Germinal center (tissue), 1 donor: ENCODE results near the gene FADS1.

ENCODE experiments used
- DNase-seq: peaks from one replicate; pipeline ENCODE4 v3.0.0; 2012; ENCODE audit warnings: mixed read lengths, low spot score

FADS1 gene

GRCh38 chr11:61795459-61795858 is 21.3 kb downstream of the FADS1 start:
- DNase-seq, result no peak

DNA sequence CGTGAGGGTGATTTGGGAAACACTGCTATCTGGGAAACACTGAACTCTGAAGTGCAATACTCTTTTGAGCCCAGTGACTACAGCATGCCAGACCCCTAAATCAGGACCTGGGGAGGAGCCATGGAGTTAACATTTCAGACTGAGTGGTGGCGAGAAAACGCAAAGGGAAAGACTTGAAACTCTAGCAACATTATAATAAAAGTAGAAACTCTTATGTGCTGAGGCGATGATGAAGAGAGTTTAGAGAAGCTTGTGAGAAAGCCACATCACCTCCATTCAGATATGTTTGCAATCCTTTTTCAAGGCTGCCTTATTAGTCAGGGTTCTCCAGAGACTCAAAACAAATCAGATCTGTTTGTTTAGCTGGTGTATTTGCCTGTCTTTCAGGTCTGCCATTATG is 22.2 kb downstream of the FADS1 start:
- DNase-seq, result no peak

- no peak for DNase-seq
Measured at GRCh38 chr11:61793829-61794204, 23.0 kb downstream of the FADS1 start.

- no peak for DNase-seq
Measured at GRCh38 chr11:61793083-61793828, 23.5 kb downstream of the FADS1 start.

- peak; percentile 91 for DNase-seq
Measured at GRCh38 chr11:61792310-61793082, 24.3 kb downstream of the FADS1 start, which contains the start of the genes FEN1 and TMEM258. Gene FEN1 (plus strand): TSS chr11:61792911. CDS start chr11:61795362, 2,451 bp downstream. Gene TMEM258 (minus strand): TSS chr11:61792599. CDS start chr11:61792558, 41 bp downstream.

GRCh38 chr11:61791737-61792309 is 25.0 kb downstream of the FADS1 start:
- no peak for DNase-seq

DNA sequence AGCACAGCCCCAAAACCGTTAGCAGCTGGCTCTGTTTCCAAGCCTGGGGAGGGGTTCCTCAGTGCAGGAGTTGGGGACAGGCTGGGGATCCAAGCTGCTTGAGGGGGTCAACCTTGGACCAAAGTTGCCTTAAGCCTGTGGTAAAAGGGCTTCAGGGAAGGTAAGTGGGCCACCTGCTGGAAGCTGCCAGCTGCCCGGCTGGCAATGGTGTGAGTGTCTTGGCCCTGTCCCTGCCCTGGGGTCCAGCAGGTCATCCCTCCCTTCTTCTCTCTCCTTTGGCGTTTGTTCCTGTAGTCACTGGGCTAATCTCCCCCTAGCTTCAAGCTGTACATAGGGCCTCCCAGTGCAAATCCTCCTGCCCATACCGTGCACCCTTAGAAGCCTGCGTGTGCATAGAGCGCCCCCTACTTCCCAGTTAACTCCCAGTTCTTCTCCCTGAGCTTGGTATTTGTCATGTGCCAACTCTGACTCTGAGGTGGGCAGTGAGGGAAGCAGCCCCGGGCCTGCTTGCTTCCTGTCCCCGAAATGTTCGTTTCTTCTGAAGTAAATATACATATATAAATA is 28.8 kb downstream of the FADS1 start:
- no peak for DNase-seq

DNA sequence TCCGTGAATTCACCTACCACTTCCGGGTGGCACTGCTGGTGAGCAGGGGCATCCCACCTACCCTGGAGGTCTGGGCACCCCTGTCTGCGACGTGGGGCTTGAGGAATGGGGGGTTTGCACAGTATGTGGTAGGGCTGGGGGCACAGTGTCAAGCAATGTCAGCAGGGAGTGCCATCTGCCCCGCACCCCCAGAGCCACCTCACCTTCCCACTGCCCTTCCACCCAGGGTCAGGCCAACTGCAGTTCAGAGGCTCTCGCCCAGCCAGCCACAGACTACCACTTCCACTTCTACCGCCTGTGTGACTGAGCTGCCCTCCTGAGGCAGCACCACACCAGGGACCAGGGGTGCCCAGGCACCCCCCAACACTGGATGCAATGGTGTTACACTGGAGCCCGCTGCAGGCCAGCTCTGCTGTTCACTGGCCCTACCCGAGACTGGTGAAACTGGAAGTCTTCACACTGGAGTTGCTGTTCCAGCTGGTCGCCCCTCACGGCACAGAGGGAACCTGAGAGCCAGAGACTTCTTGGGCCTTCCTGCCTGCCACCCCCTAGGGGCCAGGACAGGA is 30.9 kb downstream of the FADS1 start:
- DNase-seq, result peak; percentile 57

GRCh38 chr11:61784506-61784805 is 32.3 kb downstream of the FADS1 start:
- no peak for DNase-seq

GRCh38 chr11:61783717-61784505 is 32.9 kb downstream of the FADS1 start:
- no peak for DNase-seq

GRCh38 chr11:61782841-61783240 is 34.0 kb downstream of the FADS1 start:
- DNase-seq, result no peak

GRCh38 chr11:61782299-61782698 is 34.5 kb downstream of the FADS1 start:
- no peak for DNase-seq

- DNase-seq, result no peak
Measured at GRCh38 chr11:61781585-61781984, 35.2 kb downstream of the FADS1 start.

DNA sequence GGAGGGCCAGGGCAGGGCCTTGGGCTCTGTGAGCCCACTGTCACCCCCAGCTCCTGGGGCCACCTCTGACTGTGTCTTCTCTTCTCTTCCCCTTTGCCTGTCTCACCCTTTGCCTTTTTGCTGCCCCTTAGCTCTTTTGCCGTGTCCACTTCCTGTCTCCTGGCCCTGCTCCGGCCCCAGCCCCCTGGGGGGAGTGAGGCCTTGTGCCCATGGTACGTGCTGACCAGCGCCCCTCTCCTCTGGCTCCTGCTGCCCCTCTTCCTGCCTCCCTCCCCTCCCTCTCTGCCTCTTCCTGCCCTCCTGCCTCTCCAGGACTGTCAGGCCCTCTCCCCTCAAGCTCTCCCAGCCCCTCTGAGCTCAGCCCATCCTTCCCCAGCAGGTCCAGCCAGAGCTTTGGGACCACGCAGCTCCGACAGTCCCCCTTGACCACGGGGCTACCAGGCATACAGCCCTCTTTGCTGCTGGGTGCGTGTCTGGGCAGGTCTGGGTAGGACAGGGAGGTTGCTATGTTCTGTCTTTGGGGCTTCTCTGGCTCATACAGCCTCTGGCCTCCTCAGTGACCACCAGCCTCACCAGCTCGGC is 36.1 kb downstream of the FADS1 start:
- DNase-seq, result no peak

- no peak for DNase-seq
Measured at GRCh38 chr11:61779666-61780525, 36.9 kb downstream of the FADS1 start.

- no peak for DNase-seq
Measured at GRCh38 chr11:61778920-61779650, 37.7 kb downstream of the FADS1 start.

DNA sequence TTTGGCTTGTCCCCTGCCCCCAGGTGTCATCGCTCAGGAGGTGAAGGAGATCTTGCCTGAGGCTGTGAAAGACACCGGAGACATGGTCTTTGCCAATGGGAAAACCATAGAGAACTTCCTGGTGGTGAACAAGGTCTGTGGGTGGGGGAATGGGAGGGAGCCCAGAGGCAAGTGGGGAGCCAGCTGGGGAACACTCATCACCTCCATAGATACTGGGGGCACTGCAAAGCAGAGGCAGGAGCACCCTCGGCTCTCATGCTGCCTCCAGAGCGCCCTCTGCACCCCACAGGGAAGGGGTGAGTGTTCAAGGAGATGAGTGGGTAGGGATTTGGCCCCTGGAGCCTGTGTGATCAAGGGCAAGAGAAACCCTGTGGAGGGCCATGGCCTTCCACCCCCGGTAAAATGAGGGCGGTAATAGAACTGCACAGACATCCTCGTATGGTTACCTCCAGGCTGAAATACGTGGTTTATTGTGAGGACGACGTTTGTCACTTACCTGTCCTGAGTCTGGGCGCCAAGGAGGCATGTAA is 38.4 kb downstream of the FADS1 start:
- no peak for DNase-seq

- DNase-seq, result peak; percentile 80
Measured at GRCh38 chr11:61777234-61778090, 39.3 kb downstream of the FADS1 start.
